Measurements from ENCODE around the gene RNF103. TPM values are rescaled to one million over a fixed set of nuclear protein-coding genes. Genes with fewer than 3 reads are reported as not detected.

The RNF103 gene
- total and polyA plus RNA-seq, 2 donors (not counting 3 experiments of a cell fraction or from before 2014, with no cell fraction given): 15.6 to 24.2 TPM

DNA sequence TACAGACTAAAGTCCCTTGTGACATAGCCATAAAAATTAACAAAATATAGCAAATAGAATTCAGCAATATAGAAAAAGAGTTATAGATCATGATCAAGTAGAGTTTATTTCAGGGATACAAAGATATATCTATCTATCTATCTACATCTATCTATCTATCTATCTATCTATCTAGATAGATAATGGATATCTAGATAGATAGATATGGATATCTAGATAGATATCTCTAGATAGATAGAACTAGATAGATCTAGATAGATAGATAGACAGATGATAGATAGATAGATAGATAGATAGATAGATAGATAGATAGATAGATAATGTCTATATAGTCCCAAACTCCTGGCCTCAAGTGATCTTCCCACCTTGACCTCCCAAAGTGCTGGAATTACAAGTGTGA lies 43.1 kb downstream of the RNF103 start:
- H3K27ac ChIP-seq (ENCODE audit: insufficient read depth, low read depth, low read length): no peak overlapping the region
- POLR2A ChIA-PET: no interaction called here
- no peaks in the 10 kb centered on the region for H3K27me3 ChIP-seq (ENCODE audit: control insufficient read depth in 2 of 2, insufficient read depth in 2 of 2, low read length in 2 of 2)
- no peaks in the 10 kb centered on the region for H4K20me1 ChIP-seq (replicated peaks; ENCODE audit: control insufficient read depth, extremely low read depth, insufficient read depth, low read length)
- CTCF ChIA-PET: no interaction called here
- no peak overlapping the region for H3K4me2 ChIP-seq (ENCODE audit: insufficient read depth, low read length)
- H3K79me2 ChIP-seq (ENCODE audit: control insufficient read depth, insufficient read depth, low read length): no peaks in the 10 kb centered on the region
- no peak overlapping the region for H3K9ac ChIP-seq (replicated peaks; ENCODE audit: extremely low read depth, insufficient read depth, low read length)
- peaks cover 20% of the 10 kb centered on the region for H3K4me1 ChIP-seq (ENCODE audit: control insufficient read depth, extremely low read depth, insufficient read depth, low read length)
- FAIRE-seq (no peak), DNase-seq (ENCODE audit: low read depth, low spot score) (no peak)
- no TSS peak for BruUV-seq (replicated peaks)
- H3K36me3 ChIP-seq (ENCODE audit: control insufficient read depth in 2 of 2, extremely low read depth in 1 of 2, insufficient read depth in 2 of 2, low read length in 2 of 2): no peaks in the 10 kb centered on the region
- H3K4me3 ChIP-seq (replicated peaks in 1 of 3; ENCODE audit: insufficient read depth in 1 of 3, low read depth in 1 of 3, low read length in 3 of 3): no peak overlapping the region
- intact Hi-C loops (cut with micrococcal nuclease): no loop called here
- H3K9me1 ChIP-seq (replicated peaks; ENCODE audit: control insufficient read depth, extremely low read depth, insufficient read depth, low read length): no peaks in the 10 kb centered on the region
- H3K9me3 ChIP-seq (replicated peaks; ENCODE audit: control insufficient read depth, insufficient read depth, low read length): no peaks in the 10 kb centered on the region
- dilution Hi-C loops (cut with MboI; ENCODE audit: extremely low pct_ligation_motif_present, low sequenced_read_pairs): no loop called here
- no peak for TF ChIP-seq POLR2AphosphoS5 (IDR thresholded peaks at IDR 0.05; ENCODE audit: insufficient read depth, low read depth, low read length)
- no peak for TF ChIP-seq MYC (IDR thresholded peaks at IDR 0.05; ENCODE audit: low read depth, low read length)
- no peak overlapping the region for H2AFZ ChIP-seq (ENCODE audit: low read depth, low read length)

DNA sequence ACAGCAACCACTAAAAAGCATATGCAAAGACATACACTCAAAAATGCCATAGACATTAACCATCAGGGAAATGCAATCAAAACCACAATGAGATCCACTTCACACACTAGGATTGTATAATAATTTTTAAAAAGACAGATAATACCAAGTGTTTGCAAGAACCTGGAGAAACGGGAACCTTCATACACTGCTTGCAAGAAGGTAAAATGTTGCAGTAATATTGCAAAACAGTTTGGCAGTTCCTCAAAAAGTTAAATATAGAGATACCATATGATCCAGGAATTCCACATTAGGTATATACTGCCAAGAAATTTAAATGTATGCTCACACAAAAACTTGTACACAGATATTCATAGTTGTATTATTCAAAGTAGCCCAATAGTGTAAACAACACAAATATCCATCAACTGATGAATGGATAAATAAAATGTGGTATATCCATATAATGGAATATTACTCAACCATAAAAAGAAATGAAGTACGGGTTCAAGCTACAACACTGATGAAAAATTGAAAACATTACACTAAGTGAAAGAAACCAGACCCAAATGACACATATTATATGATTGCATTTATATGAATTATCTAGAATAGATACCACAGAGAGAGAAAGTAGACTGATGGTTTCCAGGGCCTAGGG lies 45.7 kb downstream of the RNF103 start:
- BruUV-seq (replicated peaks): no TSS peak
- Histone ChIP-seq H3K9me1 (replicated peaks; ENCODE audit: control insufficient read depth, extremely low read depth, insufficient read depth, low read length) (no peaks in the 10 kb centered on the region), H3K79me2 (ENCODE audit: control insufficient read depth, insufficient read depth, low read length) (no peaks in the 10 kb centered on the region), H3K4me1 (ENCODE audit: control insufficient read depth, extremely low read depth, insufficient read depth, low read length) (no peaks in the 10 kb centered on the region), H4K20me1 (replicated peaks; ENCODE audit: control insufficient read depth, extremely low read depth, insufficient read depth, low read length) (no peaks in the 10 kb centered on the region), H3K27ac (ENCODE audit: insufficient read depth, low read depth, low read length) (no peak overlapping the region), H3K4me3 (replicated peaks in 1 of 3; ENCODE audit: insufficient read depth in 1 of 3, low read depth in 1 of 3, low read length in 3 of 3) (no peak overlapping the region), H3K27me3 (ENCODE audit: control insufficient read depth in 2 of 2, insufficient read depth in 2 of 2, low read length in 2 of 2) (no peaks in the 10 kb centered on the region), H3K9me3 (replicated peaks; ENCODE audit: control insufficient read depth, insufficient read depth, low read length) (no peaks in the 10 kb centered on the region), H3K36me3 (ENCODE audit: control insufficient read depth in 2 of 2, extremely low read depth in 1 of 2, insufficient read depth in 2 of 2, low read length in 2 of 2) (no peaks in the 10 kb centered on the region), H2AFZ (ENCODE audit: low read depth, low read length) (no peak overlapping the region), H3K4me2 (ENCODE audit: insufficient read depth, low read length) (no peak overlapping the region), H3K9ac (replicated peaks; ENCODE audit: extremely low read depth, insufficient read depth, low read length) (no peak overlapping the region)
- dilution Hi-C loops (cut with MboI; ENCODE audit: extremely low pct_ligation_motif_present, low sequenced_read_pairs): no loop called here
- no peak for FAIRE-seq
- intact Hi-C loops (cut with micrococcal nuclease): no loop called here
- TF ChIP-seq FOS (IDR thresholded peaks at IDR 0.05; ENCODE audit: borderline replicate concordance, insufficient read depth, low read length) (no peak), MYC (IDR thresholded peaks at IDR 0.05; ENCODE audit: low read depth, low read length) (no peak), EZH2 (IDR thresholded peaks at IDR 0.05; ENCODE audit: borderline replicate concordance, low read depth, low read length, severe bottlenecking) (no peak), POLR2A (IDR thresholded peaks at IDR 0.05; ENCODE audit: low read depth, low read length) (no peak), POLR2AphosphoS5 (IDR thresholded peaks at IDR 0.05; ENCODE audit: insufficient read depth, low read depth, low read length) (no peak), JUN (IDR thresholded peaks at IDR 0.05; ENCODE audit: borderline replicate concordance, insufficient read depth, insufficient read length, low read depth) (no peak), GATA2 (IDR thresholded peaks at IDR 0.05; ENCODE audit: insufficient read depth, insufficient read length, low read depth, low read length) (no peak)
- TF ChIP-seq, protein P1, sequence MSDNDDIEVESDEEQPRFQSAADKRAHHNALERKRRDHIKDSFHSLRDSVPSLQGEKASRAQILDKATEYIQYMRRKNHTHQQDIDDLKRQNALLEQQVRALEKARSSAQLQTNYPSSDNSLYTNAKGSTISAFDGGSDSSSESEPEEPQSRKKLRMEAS (IDR thresholded peaks at IDR 0.05; ENCODE audit: insufficient read depth, insufficient read length): no peak
- TF ChIP-seq, protein P2, sequence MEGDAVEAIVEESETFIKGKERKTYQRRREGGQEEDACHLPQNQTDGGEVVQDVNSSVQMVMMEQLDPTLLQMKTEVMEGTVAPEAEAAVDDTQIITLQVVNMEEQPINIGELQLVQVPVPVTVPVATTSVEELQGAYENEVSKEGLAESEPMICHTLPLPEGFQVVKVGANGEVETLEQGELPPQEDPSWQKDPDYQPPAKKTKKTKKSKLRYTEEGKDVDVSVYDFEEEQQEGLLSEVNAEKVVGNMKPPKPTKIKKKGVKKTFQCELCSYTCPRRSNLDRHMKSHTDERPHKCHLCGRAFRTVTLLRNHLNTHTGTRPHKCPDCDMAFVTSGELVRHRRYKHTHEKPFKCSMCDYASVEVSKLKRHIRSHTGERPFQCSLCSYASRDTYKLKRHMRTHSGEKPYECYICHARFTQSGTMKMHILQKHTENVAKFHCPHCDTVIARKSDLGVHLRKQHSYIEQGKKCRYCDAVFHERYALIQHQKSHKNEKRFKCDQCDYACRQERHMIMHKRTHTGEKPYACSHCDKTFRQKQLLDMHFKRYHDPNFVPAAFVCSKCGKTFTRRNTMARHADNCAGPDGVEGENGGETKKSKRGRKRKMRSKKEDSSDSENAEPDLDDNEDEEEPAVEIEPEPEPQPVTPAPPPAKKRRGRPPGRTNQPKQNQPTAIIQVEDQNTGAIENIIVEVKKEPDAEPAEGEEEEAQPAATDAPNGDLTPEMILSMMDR (IDR thresholded peaks at IDR 0.05; ENCODE audit: extremely low read depth in 1 of 2, insufficient read depth in 1 of 2, low read depth in 1 of 2, low read length in 2 of 2): no peak
- POLR2A ChIA-PET: no interaction called here
- no peak for DNase-seq (ENCODE audit: low read depth, low spot score)
- CTCF ChIA-PET: no interaction called here

Data from endothelial cell of umbilical vein (primary cell).